Daoy (cell line): Measurements from ENCODE around the gene ACBD3. TPM values are rescaled to one million over a fixed set of nuclear protein-coding genes. Genes with fewer than 3 reads are reported as not detected.
A peak's percentile ranks its signal among the peaks of the same experiment; 100 is the strongest.

Experiments used
- DNase-seq: peaks from one replicate; pipeline ENCODE4 v3.0.0-alpha.2; 2015; ENCODE audit warnings: low read depth
- total RNA-seq: library from RNA; depleted of rRNA; stranded (reverse); fragments of >200 nt; shearing (Covaris generic); gene quantifications from 2 replicates; pipeline ENCODE4 v1.2.3, GENCODE V29; 2014; rRNA removed

The ACBD3 gene
- total RNA-seq, 1 experiment from 2014 or later, result 58.2 TPM

- DNase-seq, result no peak
Observed at GRCh38 chr1:226111883-226112261, 74.7 kb downstream of the ACBD3 start.

GRCh38 chr1:226111098-226111882, 75.3 kb downstream of the ACBD3 start:
- DNase-seq, result no peak

GRCh38 chr1:226110249-226111097, 76.1 kb downstream of the ACBD3 start:
- DNase-seq, result peak; percentile 72

GRCh38 chr1:226109829-226110248, 76.7 kb downstream of the ACBD3 start:
- DNase-seq, result peak; percentile 90

- DNase-seq, result peak; percentile 59
Observed at GRCh38 chr1:226108935-226109828, 77.4 kb downstream of the ACBD3 start.

- no peak for DNase-seq
Observed at GRCh38 chr1:226107471-226108460, 78.8 kb downstream of the ACBD3 start.

- DNase-seq, result peak; percentile 42
Observed at GRCh38 chr1:226104671-226105121, 81.8 kb downstream of the ACBD3 start.

GRCh38 chr1:226100436-226101391, 85.8 kb downstream of the ACBD3 start:
- DNase-seq, result no peak

GRCh38 chr1:226098870-226099835, 87.4 kb downstream of the ACBD3 start:
- no peak for DNase-seq

GRCh38 chr1:226097866-226098625, 88.5 kb downstream of the ACBD3 start:
- DNase-seq, result peak; percentile 80

GRCh38 chr1:226095286-226095685, 91.3 kb downstream of the ACBD3 start:
- no peak for DNase-seq

Other genes with a start within 250 kb of the ACBD3 start
- not detected in 2 replicates for gene LEFTY2, start 245.5 kb downstream of the ACBD3 start, total RNA-seq
- gene SDE2, start 187.4 kb downstream of the ACBD3 start, total RNA-seq, result 21.0 and 22.5 TPM in 2 replicates
- 266 and 305 TPM in 2 replicates for gene H3-3A, start 124.0 kb downstream of the ACBD3 start, total RNA-seq
- 0.17 TPM in 1 of 2 replicates, not detected in the other for gene MIXL1, start 36.9 kb upstream of the ACBD3 start, total RNA-seq
- 18.9 and 23.8 TPM in 2 replicates for gene LIN9, start 122.4 kb upstream of the ACBD3 start, total RNA-seq
- gene PARP1, start 221.4 kb upstream of the ACBD3 start, total RNA-seq, result 237 and 242 TPM in 2 replicates